PC-9 (cell line): ENCODE measurements around the gene CRY2. TPM values are rescaled to one million over a fixed set of nuclear protein-coding genes. Genes with fewer than 3 reads are reported as not detected.

Experiments used
- BruUV-seq: library from RNA; stranded (reverse); fragments of 400-500 nt; replicated peaks from 2 replicates; lab custom pipeline; 2021; lab: Mats Ljungman, UMichigan
- CTCF ChIA-PET: fragments of 300-600 bp; sonication (Branson Sonifier 250); formaldehyde crosslinking; loops from one replicate; lab custom pipeline; 2022; ENCODE audit warnings: antibody characterized with exemption; lab: Charles Lee
- POLR2A ChIA-PET: fragments of 300-600 bp; sonication (Branson Sonifier 250); formaldehyde crosslinking; loops from one replicate; lab custom pipeline; 2022; ENCODE audit warnings: antibody characterized with exemption; ENCODE audit not compliant: unreplicated experiment; lab: Charles Lee
- DNase-seq, 2 experiments: peaks; one replicate each; pipeline versions ENCODE4 v3.0.0 to v3.0.0-alpha.2; 2015 to 2022; ENCODE audit warnings: mixed read lengths in 1 of 2
- H2AFZ ChIP-seq: fragments of 200-600 bp; sonication (generic); 2 replicates; pipeline ENCODE4 v1.8.1; 2017; ENCODE audit warnings: antibody characterized with exemption
- H3F3A ChIP-seq: fragments of 200-600 bp; sonication (generic); 2 replicates; pipeline ENCODE4 v1.8.1; 2017; ENCODE audit warnings: antibody characterized with exemption, mild to moderate bottlenecking, low read depth; ENCODE audit not compliant: insufficient read depth
- H3K27ac ChIP-seq: fragments of 200-600 bp; sonication (generic); 2 replicates; pipeline ENCODE4 v1.6.1; 2016; ENCODE audit warnings: mixed run types
- H3K27me3 ChIP-seq: fragments of 200-600 bp; sonication (generic); 2 replicates; pipeline ENCODE4 v1.6.1; 2016; ENCODE audit warnings: low read depth, mixed run types; ENCODE audit not compliant: insufficient read depth
- H3K36me3 ChIP-seq: fragments of 200-600 bp; sonication (generic); 2 replicates; pipeline ENCODE4 v1.6.1; 2016; ENCODE audit warnings: low read depth, mixed run types
- H3K4me1 ChIP-seq: fragments of 200-600 bp; sonication (generic); replicated peaks from 2 replicates; pipeline ENCODE4 v1.6.1; 2016; ENCODE audit warnings: mixed run types; ENCODE audit not compliant: insufficient read depth
- H3K4me2 ChIP-seq: fragments of 200-600 bp; sonication (generic); 2 replicates; pipeline ENCODE4 v1.6.1; 2017; ENCODE audit warnings: mixed run types
- H3K4me3 ChIP-seq: fragments of 200-600 bp; sonication (generic); 2 replicates; pipeline ENCODE4 v1.6.1; 2016; ENCODE audit warnings: mixed run types
- H3K79me2 ChIP-seq: fragments of 200-600 bp; sonication (generic); 2 replicates; pipeline ENCODE4 v1.6.1; 2017; ENCODE audit warnings: low read depth, mixed run types
- H3K9me2 ChIP-seq: fragments of 200-600 bp; sonication (generic); 2 replicates; pipeline ENCODE4 v1.8.1; 2017; ENCODE audit warnings: mild to moderate bottlenecking; ENCODE audit not compliant: insufficient read depth
- H3K9me3 ChIP-seq: fragments of 200-600 bp; sonication (generic); 2 replicates; pipeline ENCODE4 v1.8.1; 2016; ENCODE audit warnings: low read depth; ENCODE audit not compliant: insufficient read depth
- H4K20me1 ChIP-seq: fragments of 200-600 bp; sonication (generic); 2 replicates; pipeline ENCODE4 v1.8.1; 2017; ENCODE audit not compliant: insufficient read depth
- EZH2 ChIP-seq: fragments of 200-600 bp; sonication (generic); IDR thresholded peaks from 2 replicates; pipeline ENCODE4 v1.8.0; 2017; ENCODE audit warnings: antibody characterized with exemption, low read depth
- intact Hi-C: fragments of 100-400 bp; cut with micrococcal nuclease; formaldehyde crosslinking; loops from one replicate; pipeline ENCODE4 v1.10.0; 2022; ENCODE audit not compliant: unreplicated experiment
- total RNA-seq: library from RNA; stranded (reverse); gene quantifications from 2 replicates; pipeline ENCODE4 v1.2.3, GENCODE V29; 2021
- TF ChIP-seq, protein P1 (sequence below): fragments of 200-600 bp; sonication (generic); conservative IDR thresholded peaks from 2 replicates; pipeline ENCODE4 v1.6.1; 2017; ENCODE audit warnings: mixed run types, antibody characterized with exemption, mild to moderate bottlenecking, moderate library complexity

Gene CRY2
- total RNA-seq, 1 experiment from 2014 or later = 17.5 TPM

DNA sequence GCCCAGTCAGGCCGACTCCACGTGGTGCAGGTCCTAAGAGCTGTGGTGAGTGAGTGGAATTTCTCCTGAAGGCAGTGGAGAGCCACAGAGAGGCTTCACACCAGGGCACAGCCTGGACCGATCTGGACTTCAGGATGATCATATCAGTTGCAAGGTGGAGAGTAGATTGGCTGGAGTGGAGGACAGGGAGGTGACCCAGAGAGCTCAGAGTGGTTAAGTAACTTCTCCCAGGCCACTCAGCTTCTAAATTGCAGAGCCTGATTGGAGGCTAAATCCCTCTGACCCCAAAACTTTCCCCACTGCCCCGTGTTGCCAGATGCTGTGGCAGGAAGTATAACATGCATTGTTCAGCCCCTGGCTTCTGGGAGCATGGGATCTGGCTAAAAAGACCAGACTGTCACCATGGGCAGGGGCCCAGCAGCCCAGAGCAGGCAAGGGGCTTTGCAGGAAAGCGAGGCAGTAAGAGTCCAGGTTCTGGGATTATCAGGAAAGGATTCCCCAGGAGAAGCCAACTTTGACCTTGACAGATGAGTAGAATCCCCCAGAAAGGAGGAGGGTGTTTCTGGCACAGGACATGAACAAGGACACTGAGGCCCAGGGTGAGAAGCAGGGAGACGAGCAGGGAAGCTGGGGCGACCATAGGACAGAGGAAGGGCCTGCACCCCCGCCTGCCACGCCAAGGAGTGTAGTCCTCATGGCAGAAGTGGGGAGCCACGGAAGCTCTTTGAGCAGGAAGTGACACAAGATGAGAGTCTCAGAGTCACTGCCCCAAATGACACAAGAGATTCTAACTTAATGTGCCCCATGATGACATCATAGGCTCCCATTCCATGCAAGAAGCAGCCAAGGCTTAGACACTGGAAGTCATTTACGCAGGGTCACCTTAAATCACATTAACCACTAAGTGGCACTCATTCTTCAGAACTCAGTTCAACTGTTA, 37.5 kb upstream of the CRY2 start:
- peaks cover 28% of the 10 kb centered on the region for H3K79me2 ChIP-seq
- no peaks in the 10 kb centered on the region; the same call in none of the 2 replicates for H4K20me1 ChIP-seq
- H3K9me2 ChIP-seq = no peaks in the 10 kb centered on the region
- H3K27ac ChIP-seq = no peak overlapping the region
- POLR2A ChIA-PET = no interaction called here
- H2AFZ ChIP-seq = no peak overlapping the region
- DNase-seq = no peak
- H3F3A ChIP-seq = no peaks in the 10 kb centered on the region
- H3K27me3 ChIP-seq = no peaks in the 10 kb centered on the region
- no peaks in the 10 kb centered on the region for H3K9me3 ChIP-seq
- TF ChIP-seq EZH2 = no peak
- TF ChIP-seq, protein P1, sequence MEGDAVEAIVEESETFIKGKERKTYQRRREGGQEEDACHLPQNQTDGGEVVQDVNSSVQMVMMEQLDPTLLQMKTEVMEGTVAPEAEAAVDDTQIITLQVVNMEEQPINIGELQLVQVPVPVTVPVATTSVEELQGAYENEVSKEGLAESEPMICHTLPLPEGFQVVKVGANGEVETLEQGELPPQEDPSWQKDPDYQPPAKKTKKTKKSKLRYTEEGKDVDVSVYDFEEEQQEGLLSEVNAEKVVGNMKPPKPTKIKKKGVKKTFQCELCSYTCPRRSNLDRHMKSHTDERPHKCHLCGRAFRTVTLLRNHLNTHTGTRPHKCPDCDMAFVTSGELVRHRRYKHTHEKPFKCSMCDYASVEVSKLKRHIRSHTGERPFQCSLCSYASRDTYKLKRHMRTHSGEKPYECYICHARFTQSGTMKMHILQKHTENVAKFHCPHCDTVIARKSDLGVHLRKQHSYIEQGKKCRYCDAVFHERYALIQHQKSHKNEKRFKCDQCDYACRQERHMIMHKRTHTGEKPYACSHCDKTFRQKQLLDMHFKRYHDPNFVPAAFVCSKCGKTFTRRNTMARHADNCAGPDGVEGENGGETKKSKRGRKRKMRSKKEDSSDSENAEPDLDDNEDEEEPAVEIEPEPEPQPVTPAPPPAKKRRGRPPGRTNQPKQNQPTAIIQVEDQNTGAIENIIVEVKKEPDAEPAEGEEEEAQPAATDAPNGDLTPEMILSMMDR = no peak
- no TSS peak for BruUV-seq
- no peak overlapping the region for H3K4me2 ChIP-seq
- no peak overlapping the region for H3K4me3 ChIP-seq
- H3K36me3 ChIP-seq = 0 out of 2 replicates have a peak, but pooled peaks cover 3% of the 10 kb centered on the region
- intact Hi-C loops = no loop called here
- CTCF ChIA-PET = no interaction called here
- H3K4me1 ChIP-seq = peaks cover 24% of the 10 kb centered on the region

- no peak for TF ChIP-seq EZH2
- TF ChIP-seq, protein P1 = no peak
- ChIA-PET POLR2A (no interaction called here), CTCF (no interaction called here)
- H2AFZ ChIP-seq = no peak overlapping the region
- H3K36me3 ChIP-seq = 0 out of 2 replicates have a peak, but pooled peaks cover 3% of the 10 kb centered on the region
- H3K9me3 ChIP-seq = no peaks in the 10 kb centered on the region
- H4K20me1 ChIP-seq = no peaks in the 10 kb centered on the region; the same call in none of the 2 replicates
- no peaks in the 10 kb centered on the region for H3F3A ChIP-seq
- DNase-seq = no peak
- H3K9me2 ChIP-seq = no peaks in the 10 kb centered on the region
- intact Hi-C loops = no loop called here
- no peaks in the 10 kb centered on the region for H3K27me3 ChIP-seq
- peaks cover 25% of the 10 kb centered on the region for H3K79me2 ChIP-seq
- H3K4me3 ChIP-seq = no peak overlapping the region
- H3K4me1 ChIP-seq = peaks cover 24% of the 10 kb centered on the region
- BruUV-seq = no TSS peak
- no peak overlapping the region for H3K27ac ChIP-seq
- no peak overlapping the region for H3K4me2 ChIP-seq
These were observed 36.7 kb upstream of the CRY2 start for GRCh38 chr11:45810431-45811108.

DNA sequence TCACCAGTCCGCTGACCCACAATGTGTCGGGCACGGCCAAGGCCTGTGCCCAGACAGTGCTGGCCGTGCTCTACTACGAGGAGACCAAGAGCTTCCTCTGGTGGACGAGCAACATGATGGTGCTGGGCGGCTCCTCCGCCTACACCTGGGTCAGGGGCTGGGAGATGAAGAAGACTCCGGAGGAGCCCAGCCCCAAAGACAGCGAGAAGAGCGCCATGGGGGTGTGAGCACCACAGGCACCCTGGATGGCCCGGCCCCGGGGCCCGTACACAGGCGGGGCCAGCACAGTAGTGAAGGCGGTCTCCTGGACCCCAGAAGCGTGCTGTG, 36.2 kb upstream of the CRY2 start:
- POLR2A ChIA-PET = no interaction called here
- Histone ChIP-seq H3K27ac (no peak overlapping the region), H3F3A (no peaks in the 10 kb centered on the region), H3K36me3 (0 out of 2 replicates have a peak, but pooled peaks cover 3% of the 10 kb centered on the region), H3K9me2 (no peaks in the 10 kb centered on the region), H3K4me3 (no peak overlapping the region), H3K4me1 (peaks cover 20% of the 10 kb centered on the region), H3K9me3 (no peaks in the 10 kb centered on the region), H3K4me2 (no peak overlapping the region), H4K20me1 (no peaks in the 10 kb centered on the region; the same call in none of the 2 replicates), H3K79me2 (peaks cover 20% of the 10 kb centered on the region), H3K27me3 (no peaks in the 10 kb centered on the region), H2AFZ (no peak overlapping the region)
- no TSS peak for BruUV-seq
- no peak for DNase-seq
- no peak for TF ChIP-seq EZH2
- TF ChIP-seq, protein P1 = no peak
- intact Hi-C loops = no loop called here
- CTCF ChIA-PET = no interaction called here
